Suppressor macrophage treated with lipopolysaccharide for 4 hours (primary cell): ENCODE data around the gene GRXCR2.

Experiments used
- DNase-seq: peaks from one replicate; pipeline ENCODE4 v3.0.0-alpha.2; 2020

Gene GRXCR2

DNA sequence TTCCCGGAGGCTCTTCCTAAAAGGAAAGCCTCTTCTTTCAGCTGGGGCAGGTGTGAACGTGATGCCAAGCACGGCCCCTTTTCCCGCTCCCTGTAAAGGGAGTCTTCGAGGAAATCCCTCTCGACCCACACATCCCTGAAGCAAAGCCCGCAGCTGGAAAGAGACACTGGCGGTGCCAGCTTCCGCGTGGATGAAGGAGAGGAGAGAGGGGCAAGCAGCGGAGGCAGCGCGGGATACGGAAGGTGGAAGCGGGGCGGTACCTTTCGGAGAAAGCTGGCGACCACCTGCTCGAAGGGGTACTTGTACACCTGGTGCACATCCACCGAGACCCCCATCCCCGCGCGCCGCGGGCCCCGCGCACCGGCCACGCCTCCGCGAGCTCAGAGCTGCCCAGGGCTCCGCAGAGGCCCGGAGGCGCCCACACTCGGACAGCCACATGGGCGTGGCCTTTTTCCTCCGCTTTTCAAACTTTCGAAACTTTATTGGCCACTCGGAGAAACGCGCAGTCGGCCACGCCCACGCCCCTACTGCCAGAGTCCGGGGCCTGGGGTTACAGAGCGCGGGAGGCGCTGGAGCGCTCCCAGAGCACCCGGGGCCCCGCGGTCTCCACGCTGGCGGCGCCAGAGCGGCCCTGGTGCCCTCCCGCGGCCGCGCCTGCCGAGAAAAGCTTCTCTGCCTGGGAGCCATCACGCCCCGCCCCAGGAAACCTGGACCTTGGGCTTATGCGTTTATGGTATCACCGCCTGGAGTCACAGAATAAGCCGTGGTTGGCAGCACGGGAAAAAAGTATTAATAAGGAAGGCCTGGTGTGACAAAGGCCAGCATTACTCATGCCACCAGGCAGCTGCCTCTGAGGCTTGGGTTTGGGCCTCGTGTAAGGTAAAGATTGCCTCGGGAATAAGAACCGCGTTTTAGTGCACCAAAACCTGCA is 37.6 kb downstream of the GRXCR2 start, which contains the start of gene PRELID2:
TSS of gene PRELID2 (minus strand) at position 426 of the 931 bp plus-strand sequence. CDS start at position 335, 91 bp downstream.
- peak; percentile 91 for DNase-seq

DNA sequence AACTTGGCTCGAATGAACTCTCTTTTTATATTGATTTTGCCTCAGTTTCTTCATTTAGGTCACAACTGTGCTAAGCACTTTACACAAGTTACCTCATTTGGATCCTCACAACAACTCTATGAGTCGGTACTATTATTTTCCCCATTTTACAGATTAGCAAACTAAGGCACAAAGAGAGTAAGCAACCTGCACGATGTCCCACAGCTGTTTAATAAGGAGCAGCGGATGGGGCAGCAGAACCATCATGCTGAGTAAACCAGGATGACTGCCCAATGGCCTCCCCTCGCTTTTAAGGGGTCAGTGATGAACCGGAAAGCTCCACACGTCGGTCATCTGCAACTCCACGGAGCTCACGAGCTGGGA is 38.3 kb downstream of the GRXCR2 start:
- no peak for DNase-seq

DNA sequence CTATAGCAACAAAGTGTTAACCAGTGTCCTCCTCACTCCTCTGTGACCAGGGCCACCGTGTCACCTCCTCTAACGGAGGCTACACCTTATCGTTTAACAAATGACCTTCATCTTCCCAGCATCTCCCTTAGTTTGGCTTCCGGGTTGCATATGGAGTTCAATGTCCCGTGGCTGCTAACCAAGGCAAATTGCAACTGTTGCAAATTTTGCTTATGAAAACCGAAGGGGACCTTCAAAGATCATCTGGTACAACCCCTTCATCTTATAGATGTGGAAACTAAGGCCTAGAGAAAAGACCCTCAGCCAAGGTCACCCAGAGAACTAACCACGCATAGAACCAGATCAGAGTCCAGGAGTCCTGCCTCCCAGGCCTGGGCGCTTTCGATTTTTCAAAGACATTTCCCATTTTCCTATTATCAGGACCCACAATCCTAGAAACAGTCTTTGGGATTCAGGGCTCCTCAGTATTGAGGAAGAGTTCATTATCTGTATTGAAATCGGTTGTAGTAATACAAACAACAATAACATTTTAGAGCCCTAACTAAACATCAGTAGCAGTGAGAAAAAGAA is 39.1 kb downstream of the GRXCR2 start:
- DNase-seq = no peak

DNA sequence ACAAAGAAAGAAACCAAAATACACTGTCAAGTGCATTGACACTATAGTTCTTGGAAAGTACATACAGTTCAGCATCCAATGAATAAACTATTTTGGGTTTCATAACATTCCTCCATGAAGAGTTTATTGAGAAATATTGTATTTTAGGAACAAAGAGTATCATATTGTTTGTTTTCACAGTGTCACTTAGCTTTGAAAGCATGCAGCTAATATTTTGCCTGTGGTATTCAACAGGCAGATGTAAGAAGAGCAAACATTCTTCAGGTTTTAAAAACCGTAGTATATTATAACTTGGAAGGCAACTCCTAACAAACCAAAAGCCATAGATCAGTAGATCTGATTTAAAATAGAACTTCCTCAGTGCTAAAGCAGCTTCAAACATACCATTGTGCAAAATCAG is 42.2 kb downstream of the GRXCR2 start:
- no peak for DNase-seq

DNA sequence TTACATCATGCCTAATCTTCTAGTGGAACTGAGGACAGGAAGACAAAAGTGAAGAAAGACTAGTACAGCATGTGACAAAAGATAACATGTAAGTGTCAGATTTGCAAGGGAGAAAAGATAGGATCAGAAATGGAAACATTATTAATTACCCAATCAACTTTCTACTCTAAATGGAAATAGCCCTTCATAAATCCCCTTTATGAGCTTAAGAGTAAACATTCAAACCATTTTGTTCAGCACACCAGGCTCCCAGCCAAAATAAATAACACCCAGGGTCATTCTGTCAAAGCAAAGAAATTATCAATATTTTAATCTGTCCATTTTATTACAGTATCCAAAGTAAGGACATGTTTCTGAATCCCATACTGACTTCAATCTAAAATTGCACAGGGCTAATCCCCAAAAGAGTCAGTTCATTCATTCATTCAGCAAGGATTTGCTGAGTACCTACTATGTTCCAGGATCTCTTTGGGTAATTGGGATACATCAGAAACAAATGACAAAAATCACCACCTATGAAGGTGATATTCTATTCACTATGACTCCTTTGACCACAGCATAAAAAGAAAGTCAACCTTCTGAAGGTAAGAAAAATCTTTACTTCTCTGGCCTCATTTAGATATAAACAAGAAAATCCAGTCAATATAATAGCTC is 43.0 kb downstream of the GRXCR2 start:
- DNase-seq = no peak

DNA sequence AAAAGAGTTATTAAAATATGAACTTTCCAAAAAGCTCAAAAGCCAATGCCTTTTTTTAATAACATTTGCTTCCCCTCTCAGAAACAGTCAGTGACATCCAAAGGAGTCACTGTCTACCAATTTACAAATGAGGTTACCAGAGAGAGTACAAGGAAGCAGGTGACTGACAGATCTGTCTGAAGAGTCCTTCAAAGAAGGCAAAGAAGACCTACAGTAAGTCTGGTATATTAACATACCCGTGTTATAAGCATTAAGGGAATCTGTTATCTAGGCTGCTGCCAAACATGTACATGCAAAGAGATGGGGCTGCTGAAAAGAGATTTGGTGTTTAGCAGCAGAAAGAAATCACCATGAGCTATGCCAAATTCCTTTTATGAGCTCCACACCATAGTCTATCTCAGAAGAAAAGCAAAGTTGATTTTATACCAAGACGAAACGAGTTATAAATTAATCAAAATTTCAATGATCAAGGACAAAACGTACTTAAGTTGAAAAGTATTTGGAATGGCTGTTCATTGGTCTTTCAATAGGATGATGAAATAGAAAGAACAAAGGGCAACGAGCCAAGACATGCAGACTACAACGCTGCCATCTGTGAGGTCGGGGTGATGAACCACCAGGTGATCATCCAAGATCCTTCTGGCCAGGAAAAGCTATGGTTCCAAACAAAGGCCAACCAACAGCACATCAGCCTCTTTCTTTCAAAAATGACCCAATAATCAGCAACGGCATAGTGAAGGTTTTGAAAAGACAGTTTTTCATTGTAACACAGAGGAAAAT is 45.7 kb downstream of the GRXCR2 start:
- no peak for DNase-seq

DNA sequence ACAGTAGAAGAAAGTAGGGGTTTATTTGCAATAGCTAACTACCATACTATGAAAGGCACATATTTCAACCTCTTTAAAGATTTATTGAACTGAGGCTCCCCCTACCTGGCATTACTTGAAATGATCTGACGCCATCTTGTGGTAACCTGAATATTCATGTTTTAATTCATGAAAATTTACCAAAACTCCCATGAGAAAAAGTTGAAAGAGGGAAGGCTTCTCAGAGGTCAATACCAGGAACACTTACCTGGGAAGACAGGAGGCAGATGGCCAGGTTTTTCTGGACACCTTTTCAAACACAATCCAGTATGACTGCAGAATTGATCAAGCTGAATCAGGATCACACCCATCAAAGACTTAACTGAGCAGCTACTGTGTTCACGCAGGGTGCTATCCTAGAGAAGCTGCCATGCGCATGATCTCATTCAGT is 47.0 kb downstream of the GRXCR2 start:
- DNase-seq = peak; percentile 57

DNA sequence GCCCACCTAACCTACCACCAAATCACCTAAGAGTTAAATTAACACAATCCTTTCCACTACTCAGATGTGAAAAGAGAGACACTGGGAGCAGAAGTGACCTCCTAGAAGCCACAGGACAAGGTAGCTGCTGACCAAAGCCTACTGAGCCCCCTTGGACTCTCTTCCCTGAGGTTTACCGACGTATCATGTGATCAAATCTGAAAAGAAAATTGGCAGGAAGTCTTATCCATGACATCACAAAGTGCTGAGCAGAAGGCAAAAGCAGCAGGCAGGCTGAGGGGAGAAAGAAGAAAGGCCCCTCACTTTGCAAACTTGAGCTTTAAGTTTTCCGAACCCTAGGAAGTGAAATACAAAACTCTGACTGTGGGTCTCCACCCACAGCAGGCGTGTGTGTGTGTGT is 48.8 kb downstream of the GRXCR2 start:
- DNase-seq = no peak

DNA sequence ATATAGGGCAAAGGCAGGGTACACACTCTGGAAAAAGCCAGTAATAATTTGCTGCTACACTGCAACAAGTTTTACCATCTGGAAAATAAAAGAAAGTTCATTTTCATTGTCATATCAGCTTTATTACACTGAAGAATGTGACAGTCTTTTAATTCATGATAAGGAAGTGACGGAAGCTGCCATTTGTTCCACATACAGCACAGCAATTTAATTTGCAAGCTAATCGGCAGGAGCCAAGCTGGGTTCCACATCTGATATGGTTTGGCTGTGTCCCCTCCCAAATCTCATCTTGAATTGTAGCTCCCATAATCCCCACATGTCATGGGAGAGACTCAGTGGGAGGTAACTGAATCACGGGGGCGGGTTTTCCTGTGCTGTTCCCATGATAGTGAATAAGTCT is 54.2 kb downstream of the GRXCR2 start:
- DNase-seq = no peak

DNA sequence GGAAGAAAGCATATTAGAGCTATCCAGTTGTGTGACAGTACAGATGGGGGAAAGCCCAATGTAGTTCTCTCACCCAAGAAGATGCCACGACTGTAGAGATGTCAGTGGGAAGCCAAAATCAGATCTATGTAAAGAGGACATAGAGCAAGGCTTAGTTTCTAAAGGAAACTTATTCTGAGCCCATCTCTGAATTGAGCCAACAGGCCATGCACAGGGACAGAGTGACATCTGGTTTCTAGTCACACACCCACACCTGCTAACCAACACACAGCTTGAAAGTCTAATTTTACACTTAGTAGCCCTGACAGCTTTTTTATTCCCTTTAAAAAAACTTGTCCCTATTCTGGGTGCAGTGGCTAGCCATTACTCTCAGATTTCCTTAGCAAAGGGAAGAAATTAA is 59.9 kb downstream of the GRXCR2 start:
- no peak for DNase-seq

DNA sequence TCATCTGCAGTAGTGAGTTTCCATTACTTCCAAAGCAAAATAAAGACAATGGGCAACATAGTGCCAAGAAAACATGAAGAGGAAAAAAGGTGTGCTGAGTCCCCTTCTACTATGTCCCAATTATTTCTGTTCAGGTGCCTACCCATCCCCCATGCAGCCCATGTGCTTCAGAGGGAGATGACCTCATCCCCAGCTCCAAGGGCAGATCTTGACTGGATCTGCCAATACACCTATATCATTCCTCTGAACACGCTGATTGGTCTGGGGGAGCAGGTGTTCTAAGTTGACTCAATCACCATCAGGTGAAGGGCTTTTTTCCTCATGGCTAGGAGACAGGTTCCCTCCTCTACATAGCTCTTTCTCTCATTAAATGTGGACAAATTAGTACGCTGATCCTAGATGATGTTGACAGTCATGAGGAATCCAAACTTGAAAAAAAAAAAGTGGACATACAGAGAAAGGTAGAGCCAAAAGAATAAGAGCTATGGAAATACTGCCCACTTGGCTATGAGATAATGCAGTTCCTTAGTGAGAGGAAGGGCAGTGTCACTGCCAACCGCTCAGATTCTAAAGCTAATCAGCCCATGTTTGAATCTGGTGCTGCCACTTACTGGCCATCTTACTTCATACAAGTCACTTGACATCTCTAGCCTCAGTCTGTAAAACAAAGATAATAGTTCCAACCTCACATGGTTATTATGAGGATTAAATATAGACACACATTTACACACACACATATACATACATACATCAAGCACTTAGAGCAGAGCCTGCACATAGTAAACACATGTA is 60.8 kb downstream of the GRXCR2 start:
- DNase-seq = no peak
